Rectal smooth muscle tissue (tissue), 1 donor: ENCODE data around the gene CTSC.

Source experiments
- H3K27ac ChIP-seq: one replicate; pipeline ENCODE4 v1.7.0; 2013; ENCODE audit warnings: low read depth, low read length, inconsistent platforms
- H3K27me3 ChIP-seq: one replicate; pipeline ENCODE4 v1.7.0; 2013; ENCODE audit warnings: low read length; ENCODE audit not compliant: control insufficient read depth, insufficient read depth
- H3K36me3 ChIP-seq: one replicate; pipeline ENCODE4 v1.7.0; 2013; ENCODE audit warnings: low read length; ENCODE audit not compliant: control insufficient read depth, insufficient read depth
- H3K4me1 ChIP-seq: one replicate; pipeline ENCODE4 v1.7.0; 2013; ENCODE audit warnings: low read length; ENCODE audit not compliant: control insufficient read depth, insufficient read depth
- H3K4me3 ChIP-seq: one replicate; pipeline ENCODE4 v1.7.0; 2013; ENCODE audit warnings: low read length
- H3K9ac ChIP-seq: one replicate; pipeline ENCODE4 v1.7.0; 2013; ENCODE audit warnings: low read length

CTSC gene

GRCh38 chr11:88307749-88308425 is 29.6 kb downstream of the CTSC start:
- Histone ChIP-seq H3K27ac (no peak overlapping the region), H3K9ac (no peak overlapping the region), H3K27me3 (no peaks in the 10 kb centered on the region), H3K36me3 (peaks cover 2% of the 10 kb centered on the region), H3K4me1 (peaks cover 3% of the 10 kb centered on the region), H3K4me3 (no peak overlapping the region)

GRCh38 chr11:88306785-88307184 is 30.8 kb downstream of the CTSC start:
- Histone ChIP-seq H3K36me3 (peaks cover 2% of the 10 kb centered on the region), H3K27me3 (no peaks in the 10 kb centered on the region), H3K4me3 (no peak overlapping the region), H3K9ac (no peak overlapping the region), H3K4me1 (peaks cover 5% of the 10 kb centered on the region), H3K27ac (no peak overlapping the region)

DNA sequence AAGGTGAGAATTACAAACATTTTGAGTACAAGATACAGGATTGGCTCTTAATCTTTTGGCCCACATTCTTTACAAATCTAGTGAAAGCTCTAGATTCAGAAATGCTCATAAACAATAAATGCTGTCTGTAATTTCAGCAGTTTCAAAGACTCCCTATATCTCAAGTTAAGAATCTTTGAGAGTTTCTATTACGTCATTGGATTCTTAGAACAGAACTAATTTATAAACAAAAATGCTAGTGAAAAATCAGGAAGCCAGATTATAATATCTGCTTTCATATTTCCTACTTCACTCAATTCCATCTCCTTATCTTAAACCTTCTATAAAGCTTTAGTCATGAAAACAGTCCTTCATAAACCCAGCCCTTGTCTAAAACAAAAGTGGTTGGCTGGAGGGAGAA is 32.1 kb downstream of the CTSC start:
- Histone ChIP-seq H3K4me1 (peaks cover 11% of the 10 kb centered on the region), H3K4me3 (no peak overlapping the region), H3K27ac (no peak overlapping the region), H3K9ac (no peak overlapping the region), H3K36me3 (peaks cover 2% of the 10 kb centered on the region), H3K27me3 (no peaks in the 10 kb centered on the region)

DNA sequence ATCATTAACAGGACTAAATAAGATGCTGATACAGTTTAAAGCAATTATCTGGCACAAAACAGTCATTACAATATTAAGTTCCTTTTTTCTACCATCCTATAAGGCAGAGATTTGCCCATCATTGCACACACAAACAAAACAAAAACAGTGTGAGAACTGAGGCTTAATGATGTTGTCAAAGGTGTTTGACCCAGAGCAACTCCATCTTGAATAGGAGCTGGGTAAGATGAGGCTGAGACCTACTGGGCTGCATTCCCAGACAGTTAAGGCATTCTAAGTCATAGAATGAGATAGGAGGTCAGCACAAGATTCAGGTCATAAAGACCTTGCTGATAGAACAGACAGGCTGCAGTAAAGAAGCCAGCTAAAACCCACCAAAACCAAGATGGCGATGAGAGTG is 33.2 kb downstream of the CTSC start:
- no peaks in the 10 kb centered on the region for H3K27me3 ChIP-seq
- peaks cover 11% of the 10 kb centered on the region for H3K4me1 ChIP-seq
- no peak overlapping the region for H3K9ac ChIP-seq
- H3K36me3 ChIP-seq, result peaks cover 2% of the 10 kb centered on the region
- H3K27ac ChIP-seq, result no peak overlapping the region
- no peak overlapping the region for H3K4me3 ChIP-seq

DNA sequence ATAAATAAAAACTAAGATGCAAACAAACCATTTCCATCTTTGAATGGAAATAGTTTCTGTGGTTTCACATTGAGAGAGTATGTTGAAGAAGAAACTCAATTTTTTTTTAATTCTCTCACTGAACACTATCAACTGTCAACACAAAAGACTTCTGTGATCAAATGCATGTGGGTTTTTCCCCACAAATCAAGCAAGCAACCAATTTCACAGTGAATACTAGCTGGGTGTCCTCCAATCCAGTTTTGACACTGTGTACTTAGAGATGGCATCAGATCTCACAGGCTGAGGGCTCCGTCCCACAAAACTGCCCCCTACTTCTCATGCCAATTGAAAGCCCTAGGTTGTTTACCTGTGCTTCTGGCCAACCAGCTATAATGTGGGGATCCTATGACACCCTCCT is 34.5 kb downstream of the CTSC start:
- H3K9ac ChIP-seq, result no peak overlapping the region

GRCh38 chr11:88301488-88302140 is 35.9 kb downstream of the CTSC start:
- H3K4me3 ChIP-seq, result no peak overlapping the region
- no peaks in the 10 kb centered on the region for H3K36me3 ChIP-seq
- no peaks in the 10 kb centered on the region for H3K27me3 ChIP-seq
- peak overlapping the region; percentile 76 for H3K27ac ChIP-seq
- peaks cover 13% of the 10 kb centered on the region for H3K4me1 ChIP-seq
- H3K9ac ChIP-seq, result no peak overlapping the region

More for the DNA sequence above, 34.5 kb downstream of the CTSC start:
- H3K27ac ChIP-seq, result no peak overlapping the region
- peaks cover 11% of the 10 kb centered on the region for H3K4me1 ChIP-seq
- no peaks in the 10 kb centered on the region for H3K36me3 ChIP-seq
- no peak overlapping the region for H3K4me3 ChIP-seq
- no peaks in the 10 kb centered on the region for H3K27me3 ChIP-seq

GRCh38 chr11:88300888-88301487 is 36.5 kb downstream of the CTSC start:
- Histone ChIP-seq H3K36me3 (no peaks in the 10 kb centered on the region), H3K27me3 (no peaks in the 10 kb centered on the region), H3K4me1 (peaks cover 13% of the 10 kb centered on the region), H3K27ac (peak overlapping the region; percentile 76), H3K4me3 (no peak overlapping the region), H3K9ac (no peak overlapping the region)

DNA sequence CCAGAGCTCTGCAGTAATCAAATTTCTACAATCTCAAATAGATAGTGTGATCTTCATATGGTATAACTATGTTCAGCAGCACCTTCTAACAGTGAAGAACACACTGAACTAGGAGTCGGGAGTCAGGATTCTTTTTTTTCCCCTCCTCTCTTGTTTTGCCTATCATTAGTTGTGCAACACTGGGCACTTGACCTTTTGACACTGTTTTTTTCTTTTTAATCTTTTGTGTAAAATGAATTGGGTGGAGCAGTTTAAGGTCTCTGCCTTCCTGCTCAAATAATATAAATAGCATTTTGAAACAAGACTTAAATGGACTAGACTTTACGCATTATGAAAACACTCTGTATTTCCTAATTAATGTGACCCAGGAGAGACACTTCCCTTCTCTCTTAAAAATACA is 39.7 kb downstream of the CTSC start:
- no peaks in the 10 kb centered on the region for H3K27me3 ChIP-seq
- H3K27ac ChIP-seq, result no peak overlapping the region
- peaks cover 14% of the 10 kb centered on the region for H3K4me1 ChIP-seq
- no peaks in the 10 kb centered on the region for H3K36me3 ChIP-seq
- H3K9ac ChIP-seq, result no peak overlapping the region
- no peak overlapping the region for H3K4me3 ChIP-seq

GRCh38 chr11:88297421-88297820 is 40.1 kb downstream of the CTSC start:
- Histone ChIP-seq H3K27me3 (no peaks in the 10 kb centered on the region), H3K4me3 (no peak overlapping the region), H3K27ac (no peak overlapping the region), H3K36me3 (no peaks in the 10 kb centered on the region), H3K4me1 (peaks cover 18% of the 10 kb centered on the region), H3K9ac (no peak overlapping the region)

DNA sequence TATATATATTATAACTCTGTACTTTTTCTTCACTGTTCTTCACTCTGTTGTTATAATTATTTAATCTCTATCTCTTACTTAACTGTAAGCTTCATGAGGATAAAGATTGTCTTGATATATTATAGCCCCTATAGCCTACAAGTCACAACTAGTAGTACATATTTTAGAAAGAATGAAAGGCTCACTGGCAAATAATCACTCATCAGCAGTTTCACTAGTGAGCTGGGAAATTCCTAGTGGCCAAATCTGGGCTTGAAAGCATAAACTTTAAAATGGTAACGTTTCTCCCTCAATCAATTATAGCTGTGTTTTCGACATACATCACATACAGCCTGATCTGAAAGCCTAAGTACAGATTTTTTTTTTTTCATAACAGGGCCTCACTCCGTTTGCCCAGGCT is 42.5 kb downstream of the CTSC start:
- Histone ChIP-seq H3K36me3 (no peaks in the 10 kb centered on the region), H3K27ac (no peak overlapping the region)

DNA sequence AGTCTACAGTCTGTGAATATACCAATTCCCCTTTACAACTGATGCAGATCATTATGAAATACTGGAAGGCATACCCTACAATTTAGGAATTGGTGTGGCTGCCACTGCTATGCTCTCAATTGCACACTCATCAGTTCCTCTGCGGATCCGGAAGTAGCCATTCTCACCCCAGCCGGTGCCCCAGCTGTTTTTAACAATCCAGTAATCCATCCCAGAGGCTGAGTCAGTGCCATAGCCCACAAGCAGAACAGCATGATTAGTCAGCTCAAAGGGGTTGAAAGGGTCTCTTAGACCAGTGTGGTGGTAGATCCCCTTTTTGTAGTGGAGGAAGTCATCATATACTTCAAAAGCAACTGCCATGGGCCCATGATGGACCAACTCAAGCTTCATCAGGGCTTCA is 43.6 kb downstream of the CTSC start:
- no peak overlapping the region for H3K27ac ChIP-seq

More for the DNA sequence above, 42.5 kb downstream of the CTSC start:
- Histone ChIP-seq H3K9ac (no peak overlapping the region), H3K27me3 (no peaks in the 10 kb centered on the region), H3K4me1 (peaks cover 12% of the 10 kb centered on the region), H3K4me3 (no peak overlapping the region)

GRCh38 chr11:88292171-88292843 is 45.2 kb downstream of the CTSC start:
- no peak overlapping the region for H3K27ac ChIP-seq
- no peak overlapping the region for H3K4me3 ChIP-seq
- H3K4me1 ChIP-seq, result peaks cover 10% of the 10 kb centered on the region
- no peaks in the 10 kb centered on the region for H3K27me3 ChIP-seq
- no peak overlapping the region for H3K9ac ChIP-seq
- H3K36me3 ChIP-seq, result no peaks in the 10 kb centered on the region

More for the DNA sequence above, 43.6 kb downstream of the CTSC start:
- no peaks in the 10 kb centered on the region for H3K36me3 ChIP-seq
- H3K4me3 ChIP-seq, result no peak overlapping the region
- H3K9ac ChIP-seq, result no peak overlapping the region
- peaks cover 12% of the 10 kb centered on the region for H3K4me1 ChIP-seq
- H3K27me3 ChIP-seq, result no peaks in the 10 kb centered on the region
